ENCODE data around the gene YY1. TPM values are rescaled to one million over a fixed set of nuclear protein-coding genes. Genes with fewer than 3 reads are reported as not detected.

The YY1 gene
- total RNA-seq, 1 experiment from 2014 or later, result 73.3 TPM

DNA sequence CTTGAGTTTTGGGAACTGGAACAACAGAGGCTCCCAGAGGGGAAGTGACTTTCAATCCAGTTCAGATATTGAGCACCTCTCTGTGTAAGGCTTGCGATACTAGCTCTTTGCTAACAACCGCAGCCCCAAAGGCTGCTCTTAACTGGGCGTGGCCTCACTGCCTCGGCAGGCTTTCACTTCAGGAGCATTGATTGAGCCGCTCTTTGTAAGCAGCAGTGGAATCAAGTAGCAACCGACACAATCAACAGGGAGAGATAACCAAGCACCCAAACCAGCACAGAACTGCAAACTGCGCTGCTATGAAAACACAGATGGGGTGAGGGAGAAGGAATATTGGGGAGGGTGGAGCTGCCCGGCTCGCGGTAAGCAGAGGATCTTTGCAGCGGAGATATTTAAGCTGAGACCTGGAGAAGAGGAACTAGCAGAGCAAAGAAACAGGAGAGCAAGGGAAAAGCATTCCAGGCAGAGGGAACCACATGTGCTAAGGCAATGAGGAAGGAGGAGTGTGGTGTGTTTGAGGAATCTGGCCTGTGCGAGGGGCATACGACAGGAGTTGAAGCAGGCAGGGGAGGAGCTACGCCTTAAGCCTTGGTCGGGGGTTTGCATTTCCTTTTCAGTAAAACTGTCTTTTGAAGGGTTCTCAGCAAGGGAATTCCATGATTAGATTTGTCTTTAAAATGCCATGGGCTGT lies 17.3 kb upstream of the YY1 start:
- Mint-ChIP-seq H3K9me3 (ENCODE audit: unreplicated experiment) (no peaks in the 10 kb centered on the region), H3K4me3 (ENCODE audit: unreplicated experiment) (no peak overlapping the region), H3K36me3 (ENCODE audit: insufficient read depth, unreplicated experiment) (no peaks in the 10 kb centered on the region), H3K27ac (ENCODE audit: low read depth, unreplicated experiment) (no peak overlapping the region), H3K27me3 (ENCODE audit: insufficient read depth, unreplicated experiment) (no peaks in the 10 kb centered on the region), H3K4me1 (ENCODE audit: insufficient read depth, unreplicated experiment) (no peaks in the 10 kb centered on the region)
- BruUV-seq (replicated peaks), result no TSS peak
- POLR2A ChIA-PET, result interaction anchor here (0.9 to 1.8 kb wide), 9 partner anchors 10 to 1588 kb away, joined by 3 to 6 read pairs (median 5); no protein-coding TSS in a partner anchor
- CTCF ChIA-PET, result interaction anchor here (0.6 to 1.5 kb wide), 4 partner anchors 19 to 1405 kb away, joined by 3 to 6 read pairs (median 4); no protein-coding TSS in a partner anchor
- TF ChIP-seq, protein P1, sequence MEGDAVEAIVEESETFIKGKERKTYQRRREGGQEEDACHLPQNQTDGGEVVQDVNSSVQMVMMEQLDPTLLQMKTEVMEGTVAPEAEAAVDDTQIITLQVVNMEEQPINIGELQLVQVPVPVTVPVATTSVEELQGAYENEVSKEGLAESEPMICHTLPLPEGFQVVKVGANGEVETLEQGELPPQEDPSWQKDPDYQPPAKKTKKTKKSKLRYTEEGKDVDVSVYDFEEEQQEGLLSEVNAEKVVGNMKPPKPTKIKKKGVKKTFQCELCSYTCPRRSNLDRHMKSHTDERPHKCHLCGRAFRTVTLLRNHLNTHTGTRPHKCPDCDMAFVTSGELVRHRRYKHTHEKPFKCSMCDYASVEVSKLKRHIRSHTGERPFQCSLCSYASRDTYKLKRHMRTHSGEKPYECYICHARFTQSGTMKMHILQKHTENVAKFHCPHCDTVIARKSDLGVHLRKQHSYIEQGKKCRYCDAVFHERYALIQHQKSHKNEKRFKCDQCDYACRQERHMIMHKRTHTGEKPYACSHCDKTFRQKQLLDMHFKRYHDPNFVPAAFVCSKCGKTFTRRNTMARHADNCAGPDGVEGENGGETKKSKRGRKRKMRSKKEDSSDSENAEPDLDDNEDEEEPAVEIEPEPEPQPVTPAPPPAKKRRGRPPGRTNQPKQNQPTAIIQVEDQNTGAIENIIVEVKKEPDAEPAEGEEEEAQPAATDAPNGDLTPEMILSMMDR (IDR thresholded peaks at IDR 0.05; ENCODE audit: unreplicated experiment), result no peak
- intact Hi-C loops (cut with micrococcal nuclease), result no loop called here
- peak; percentile 35 for DNase-seq (ENCODE audit: unreplicated experiment)

DNA sequence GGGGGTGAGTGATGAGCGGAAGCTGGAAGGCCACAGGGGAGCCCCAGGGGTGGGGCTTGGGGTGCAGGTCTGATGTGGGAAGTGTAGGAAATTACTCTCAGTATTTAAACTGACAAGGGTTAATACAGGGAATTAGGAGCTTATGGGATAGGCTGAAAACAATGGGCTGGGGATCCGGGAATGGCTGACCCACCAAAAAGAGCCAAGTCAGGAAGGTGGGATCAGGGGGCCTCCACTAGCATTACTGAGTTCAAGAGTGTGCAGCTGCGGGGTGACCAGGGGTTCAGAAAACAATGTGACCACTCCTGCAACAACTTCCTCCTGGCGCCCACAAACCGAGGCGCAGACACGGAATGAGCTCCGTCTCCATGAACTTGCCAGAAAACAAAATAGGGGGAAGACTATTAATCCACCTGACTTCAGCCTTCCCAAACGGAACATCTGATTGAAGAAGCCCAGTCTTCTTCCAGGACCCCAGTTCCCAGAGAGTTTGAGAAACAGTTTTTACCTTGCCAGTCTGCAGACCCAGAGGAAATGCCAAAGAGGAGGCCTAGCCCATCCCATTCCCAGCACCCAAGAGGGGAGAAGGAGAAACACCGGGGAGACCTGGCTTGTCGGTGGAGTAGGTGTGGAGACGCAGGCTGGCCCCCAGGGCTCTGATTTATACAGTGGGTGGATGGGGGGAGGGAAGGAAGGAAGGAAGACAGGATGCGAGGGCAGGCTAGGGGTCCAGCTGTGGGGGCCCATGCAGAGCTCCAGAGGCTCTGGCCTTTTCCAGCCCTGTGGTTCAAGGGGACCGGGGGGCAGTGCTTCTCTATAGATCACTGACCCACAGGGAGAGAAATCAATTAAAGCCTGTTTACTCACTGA lies 16.5 kb upstream of the YY1 start:
- Mint-ChIP-seq H3K9me3 (ENCODE audit: unreplicated experiment) (no peaks in the 10 kb centered on the region), H3K36me3 (ENCODE audit: insufficient read depth, unreplicated experiment) (no peaks in the 10 kb centered on the region), H3K4me1 (ENCODE audit: insufficient read depth, unreplicated experiment) (no peaks in the 10 kb centered on the region), H3K27ac (ENCODE audit: low read depth, unreplicated experiment) (no peak overlapping the region), H3K27me3 (ENCODE audit: insufficient read depth, unreplicated experiment) (no peaks in the 10 kb centered on the region), H3K4me3 (ENCODE audit: unreplicated experiment) (no peak overlapping the region)
- DNase-seq (ENCODE audit: unreplicated experiment), result no peak
- TF ChIP-seq, protein P1 (IDR thresholded peaks at IDR 0.05; ENCODE audit: unreplicated experiment), result no peak
- intact Hi-C loops (cut with micrococcal nuclease), result no loop called here
- ChIA-PET CTCF (interaction anchor here (0.6 to 1.5 kb wide), 3 partner anchors 24 to 1404 kb away, joined by 3 to 6 read pairs (median 4); no protein-coding TSS in a partner anchor), POLR2A (interaction anchor here (0.9 to 1.8 kb wide), 7 partner anchors 8 to 1587 kb away, joined by 4 to 7 read pairs (median 5); no protein-coding TSS in a partner anchor)
- no TSS peak for BruUV-seq (replicated peaks)

DNA sequence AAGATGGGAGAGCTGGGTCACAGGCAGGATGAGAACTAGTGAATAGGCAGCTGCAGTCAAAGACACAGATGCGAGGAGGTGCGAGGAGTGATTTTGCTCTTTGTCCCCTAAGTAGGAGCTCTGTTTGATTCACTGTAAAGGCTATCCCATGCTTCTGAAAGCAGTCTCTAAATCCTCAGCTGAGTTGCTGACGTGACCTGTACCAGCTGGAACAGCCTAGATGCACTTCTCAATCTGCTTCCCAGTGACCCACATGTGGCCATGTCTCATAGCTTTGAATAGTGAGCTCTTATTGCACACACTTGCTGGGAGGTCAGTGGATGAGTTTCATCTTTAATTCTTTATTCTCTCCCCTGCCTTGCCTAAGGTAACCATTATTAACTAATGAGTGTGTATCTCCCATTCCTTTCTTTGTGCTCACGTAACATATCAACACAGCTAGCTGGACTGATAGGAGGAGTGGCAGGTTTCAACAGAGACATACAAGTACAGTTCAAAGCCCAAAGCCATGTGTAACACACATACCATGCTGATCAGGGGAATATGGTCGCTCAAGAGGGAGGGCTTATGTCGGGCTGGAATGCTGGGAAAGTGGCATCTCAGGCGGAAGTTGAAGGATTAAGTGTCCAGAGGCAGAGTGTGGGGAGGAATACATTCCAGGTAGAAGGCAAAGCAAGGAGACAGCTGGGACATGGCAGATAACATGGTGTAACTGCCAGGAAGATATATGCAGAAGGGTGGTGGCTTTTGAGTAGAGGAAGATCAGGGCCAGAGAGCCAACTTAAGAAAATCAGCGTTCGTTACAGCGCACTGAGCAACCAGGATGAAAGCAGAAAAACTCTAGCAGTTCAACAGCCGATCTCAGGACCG lies 15.4 kb upstream of the YY1 start:
- intact Hi-C loops (cut with micrococcal nuclease), result no loop called here
- H3K27ac Mint-ChIP-seq (ENCODE audit: low read depth, unreplicated experiment), result no peak overlapping the region
- no peaks in the 10 kb centered on the region for H3K4me1 Mint-ChIP-seq (ENCODE audit: insufficient read depth, unreplicated experiment)
- no TSS peak for BruUV-seq (replicated peaks)
- CTCF ChIA-PET, result interaction anchor here (0.6 to 1.6 kb wide), 6 partner anchors 9 to 417 kb away, joined by 3 to 5 read pairs (median 3); no protein-coding TSS in a partner anchor
- no peaks in the 10 kb centered on the region for H3K27me3 Mint-ChIP-seq (ENCODE audit: insufficient read depth, unreplicated experiment)
- DNase-seq (ENCODE audit: unreplicated experiment), result no peak
- H3K36me3 Mint-ChIP-seq (ENCODE audit: insufficient read depth, unreplicated experiment), result no peaks in the 10 kb centered on the region
- H3K4me3 Mint-ChIP-seq (ENCODE audit: unreplicated experiment), result no peak overlapping the region
- POLR2A ChIA-PET, result interaction anchor here (0.9 to 2.0 kb wide), 4 partner anchors 9 to 14 kb away, joined by 6 to 9 read pairs (median 7); no protein-coding TSS in a partner anchor
- TF ChIP-seq, protein P1 (IDR thresholded peaks at IDR 0.05; ENCODE audit: unreplicated experiment), result no peak
- no peaks in the 10 kb centered on the region for H3K9me3 Mint-ChIP-seq (ENCODE audit: unreplicated experiment)

Measured in MCF 10A (cell line).